H1 (cell line): Measurements from ENCODE around the gene TDRKH. TPM values are rescaled to one million over a fixed set of nuclear protein-coding genes. Genes with fewer than 3 reads are reported as not detected.

Experiments
- CTCF ChIA-PET: fragments of 300-600 bp; sonication (Branson Sonifier 250); formaldehyde crosslinking; loops from one replicate; lab custom pipeline; 2021; ENCODE audit not compliant: partially characterized antibody; lab: Charles Lee
- POLR2A ChIA-PET: fragments of 300-600 bp; sonication (Branson Sonifier 250); formaldehyde crosslinking; loops from one replicate; lab custom pipeline; 2021; ENCODE audit warnings: inconsistent platforms; ENCODE audit not compliant: partially characterized antibody; lab: Charles Lee
- DNase-seq, 2 experiments: peaks; one replicate each; pipeline versions ENCODE4 v3.0.0 to v3.0.0-alpha.2; 2010 to 2022; ENCODE audit warnings: low spot score in 2 of 2, low read depth in 1 of 2, mixed read lengths in 1 of 2
- FAIRE-seq: peaks from 2 replicates; lab custom pipeline; 2011; peaks lifted over from hg19 to GRCh38; lab: Jason Lieb, UNC
- H2AFZ ChIP-seq: 2 replicates; pipeline ENCODE4 v1.8.1; 2012; ENCODE audit warnings: low read length, inconsistent platforms
- H2AK5ac ChIP-seq: 2 replicates; pipeline ENCODE4 v1.6.1; 2013; ENCODE audit warnings: low read depth, low read length
- H2BK120ac ChIP-seq: replicated peaks from 2 replicates; pipeline ENCODE3; 2013; ENCODE audit warnings: low read depth, low read length, inconsistent platforms
- H2BK12ac ChIP-seq: 2 replicates; pipeline ENCODE4 v1.6.1; 2013; ENCODE audit warnings: low read depth, low read length
- H2BK15ac ChIP-seq: 2 replicates; pipeline ENCODE4 v1.6.1; 2013; ENCODE audit warnings: low read length
- H2BK20ac ChIP-seq: 2 replicates; pipeline ENCODE4 v1.6.1; 2013; ENCODE audit warnings: low read length
- H2BK5ac ChIP-seq: 2 replicates; pipeline ENCODE4 v1.6.1; 2013; ENCODE audit warnings: low read depth, low read length
- H3K14ac ChIP-seq: 2 replicates; pipeline ENCODE4 v1.6.1; 2013; ENCODE audit warnings: inconsistent platforms; ENCODE audit not compliant: insufficient read length
- H3K18ac ChIP-seq: 2 replicates; pipeline ENCODE4 v1.6.1; 2013; ENCODE audit warnings: low read length; ENCODE audit errors: extremely low read depth
- H3K23ac ChIP-seq: 2 replicates; pipeline ENCODE4 v1.6.1; 2013; ENCODE audit warnings: inconsistent platforms; ENCODE audit not compliant: insufficient read length
- H3K23me2 ChIP-seq: 2 replicates; pipeline ENCODE4 v1.6.1; 2013; ENCODE audit warnings: low read depth, low read length
- H3K27ac ChIP-seq: 2 replicates; pipeline ENCODE4 v1.6.1; 2011; ENCODE audit warnings: low read depth, low read length, inconsistent platforms
- H3K27me3 ChIP-seq, 4 experiments: replicated peaks in 1 of 4; 1 replicate in 1 of 4; 2 replicates in 3 of 4; pipeline versions ENCODE4 v1.6.1 to v1.8.1; 2011 to 2013; ENCODE audit warnings: low read length in 3 of 4, mild to moderate bottlenecking in 3 of 4, inconsistent platforms in 2 of 4, mixed read lengths in 2 of 4, moderate library complexity in 1 of 4; ENCODE audit not compliant: control insufficient read depth in 3 of 4, insufficient read depth in 3 of 4; ENCODE audit errors: extremely low read depth in 1 of 4
- H3K36me3 ChIP-seq, 4 experiments: 2 replicates each; pipeline versions ENCODE4 v1.6.1 to v1.8.1; 2011 to 2013; ENCODE audit warnings: mild to moderate bottlenecking in 4 of 4, low read length in 3 of 4, moderate library complexity in 2 of 4, control low read depth in 1 of 4, inconsistent platforms in 1 of 4; ENCODE audit not compliant: insufficient read depth in 4 of 4, control insufficient read depth in 2 of 4
- H3K4ac ChIP-seq: replicated peaks from 2 replicates; pipeline ENCODE3; 2013; ENCODE audit warnings: low read length, low read depth, mixed read lengths, inconsistent platforms; ENCODE audit not compliant: insufficient read length
- H3K4me1 ChIP-seq, 4 experiments: replicated peaks in 1 of 4; 1 replicate in 1 of 4; 2 replicates in 3 of 4; pipeline versions ENCODE4 v1.6.1 to v1.8.1; 2011 to 2013; ENCODE audit warnings: low read length in 3 of 4, inconsistent platforms in 2 of 4, mixed read lengths in 1 of 4; ENCODE audit not compliant: insufficient read depth in 4 of 4, control insufficient read depth in 3 of 4
- H3K4me2 ChIP-seq, 2 experiments: 2 replicates each; pipeline versions ENCODE4 v1.6.1 to v1.8.1; 2011 to 2013; ENCODE audit warnings: low read depth in 2 of 2, low read length in 2 of 2, control low read depth in 1 of 2, inconsistent platforms in 1 of 2, mild to moderate bottlenecking in 1 of 2; ENCODE audit not compliant: insufficient read depth in 1 of 2
- H3K4me3 ChIP-seq, 4 experiments: fragments of 200-600, 300-600 bp in 1 of 4; sonication (generic), shearing (Covaris generic), sonication (Bioruptor Twin) in 1 of 4; 2 replicates each; pipeline versions ENCODE4 v1.5.1 to v1.8.1; 2011 to 2016; ENCODE audit warnings: low read length in 4 of 4, low read depth in 3 of 4, control low read depth in 2 of 4, inconsistent platforms in 2 of 4, mild to moderate bottlenecking in 2 of 4, mixed read lengths in 1 of 4, moderate library complexity in 1 of 4; ENCODE audit not compliant: insufficient read depth in 2 of 4; ENCODE audit errors: extremely low read depth in 1 of 4
- H3K56ac ChIP-seq: replicated peaks from 2 replicates; pipeline ENCODE3; 2013; ENCODE audit warnings: low read depth, mild to moderate bottlenecking, mixed read lengths, low read length, inconsistent platforms; ENCODE audit not compliant: insufficient read length
- H3K79me1 ChIP-seq: 2 replicates; pipeline ENCODE4 v1.6.1; 2013; ENCODE audit warnings: low read depth, low read length, control low read depth
- H3K79me2 ChIP-seq, 2 experiments: 2 replicates each; pipeline versions ENCODE4 v1.6.1 to v1.8.1; 2012 to 2013; ENCODE audit warnings: low read length in 2 of 2, mild to moderate bottlenecking in 2 of 2, inconsistent platforms in 1 of 2; ENCODE audit not compliant: insufficient read depth in 2 of 2, control insufficient read depth in 1 of 2
- H3K9ac ChIP-seq, 4 experiments: replicated peaks in 1 of 4; 1 replicate in 1 of 4; 2 replicates in 3 of 4; pipeline versions ENCODE4 v1.6.1 to v1.8.1; 2011 to 2013; ENCODE audit warnings: low read depth in 3 of 4, low read length in 3 of 4, control low read depth in 2 of 4, mild to moderate bottlenecking in 2 of 4, moderate library complexity in 2 of 4, inconsistent platforms in 1 of 4; ENCODE audit errors: extremely low read depth in 1 of 4
- H3K9me3 ChIP-seq, 2 experiments: 2 replicates each; pipeline versions ENCODE4 v1.6.1 to v1.8.1; 2012 to 2013; ENCODE audit warnings: mild to moderate bottlenecking in 2 of 2, moderate library complexity in 2 of 2, control low read depth in 1 of 2, inconsistent platforms in 1 of 2, low read depth in 1 of 2, low read length in 1 of 2, mixed read lengths in 1 of 2; ENCODE audit not compliant: insufficient read depth in 2 of 2
- H4K20me1 ChIP-seq, 2 experiments: replicated peaks in 1 of 2; 2 replicates each; pipeline versions ENCODE3 to v1.8.1; 2011 to 2013; ENCODE audit warnings: inconsistent platforms in 2 of 2, low read length in 2 of 2, mild to moderate bottlenecking in 1 of 2; ENCODE audit not compliant: insufficient read depth in 2 of 2, control insufficient read depth in 1 of 2
- H4K5ac ChIP-seq: 2 replicates; pipeline ENCODE4 v1.6.1; 2013; ENCODE audit warnings: low read length, low read depth, mixed read lengths, inconsistent platforms; ENCODE audit not compliant: insufficient read length
- H4K8ac ChIP-seq: 2 replicates; pipeline ENCODE4 v1.8.0; 2013; ENCODE audit warnings: mild to moderate bottlenecking, moderate library complexity, low read length, inconsistent platforms; ENCODE audit not compliant: insufficient read depth; ENCODE audit errors: extremely low read depth
- H4K91ac ChIP-seq: replicated peaks from 2 replicates; pipeline ENCODE3; 2013; ENCODE audit warnings: low read length, mixed read lengths, inconsistent platforms; ENCODE audit not compliant: insufficient read length
- CBX8 ChIP-seq: fragments of 300-800, 300-1000 bp; sonication (generic); IDR thresholded peaks from 2 replicates; pipeline ENCODE4 v1.7.1; 2016; ENCODE audit warnings: low read depth, low read length, borderline replicate concordance
- CEBPB ChIP-seq: IDR thresholded peaks from 2 replicates; pipeline ENCODE4 v1.6.1; 2012; ENCODE audit warnings: low read depth, low read length
- TCF12 ChIP-seq: IDR thresholded peaks from 2 replicates; pipeline ENCODE4 v1.6.1; 2011; ENCODE audit warnings: low read depth, mild to moderate bottlenecking, low read length
- WGBS, 2 experiments: shearing (Covaris generic) in 1 of 2; methylation state at CpG; one replicate each; pipeline versions ENCODE4 v1.1.6 to v1.1.7; 2013 to 2015; ENCODE audit warnings: low lambda C conversion rate in 2 of 2, mixed read lengths in 2 of 2, inconsistent platforms in 1 of 2, low coverage in 1 of 2, missing lambda C conversion rate in 1 of 2; ENCODE audit not compliant: insufficient replicate concordance in 2 of 2, insufficient coverage in 1 of 2, insufficient read length in 1 of 2; ENCODE audit errors: extremely low coverage in 1 of 2, missing lambda C conversion rate in 1 of 2; 5-methylcytosine and 5-hydroxymethylcytosine counted together
- polyA plus RNA-seq, 7 experiments: library from polyadenylated mRNA; depleted of rRNA in 3 of 7; stranded (reverse) in 5 of 7; unstranded in 2 of 7; fragments of >200 nt in 5 of 7; fragments of 200-250 nt in 2 of 7; gene quantifications; 1 replicate in 5 of 7; 2 replicates in 1 of 7; 4 replicates in 1 of 7; pipeline versions ENCODE4 v1.2.1 to v1.2.3, GENCODE V29; 2011 to 2013; ENCODE audit warnings: missing spikeins in 2 of 7, mixed read lengths in 2 of 7
- total RNA-seq: library from RNA; stranded (reverse); fragmentation: NEBNext Ultra II Directional; extraction: Animal tissue kit (Norgen Biotek cat#: 25700); gene quantifications from 2 replicates; pipeline ENCODE4 v1.2.1, GENCODE V29; 2021

TDRKH gene
- total and polyA plus RNA-seq, 2 of the 8 experiments (the other 6 are each of a cell fraction or from before 2014, with no cell fraction given) = 9.9 to 26.1 TPM

- no peak overlapping the region for H3K14ac ChIP-seq
- no peak overlapping the region for H3K23ac ChIP-seq
- POLR2A ChIA-PET = interaction anchor here (0.6 to 2.3 kb wide), 6 partner anchors 11 to 103 kb away, joined by 3 to 7 read pairs (median 4); no protein-coding TSS in a partner anchor
- H2AFZ ChIP-seq = peak overlapping the region; percentile 35; the same call in 1 of the 2 replicates
- no peak overlapping the region for H3K18ac ChIP-seq
- no peak overlapping the region for H4K5ac ChIP-seq
- no peak overlapping the region for H3K9ac ChIP-seq
- FAIRE-seq = no peak
- TF ChIP-seq CEBPB (no peak), TCF12 (no peak), CBX8 (no peak)
- peaks cover 1 to 5% (median 4%) of the 10 kb centered on the region in 4 experiments; a peak in 3 of 7 replicates for H3K4me1 ChIP-seq
- no peak overlapping the region for H2BK15ac ChIP-seq
- no peak overlapping the region for H3K4me2 ChIP-seq
- H3K56ac ChIP-seq = no peak overlapping the region
- no peak overlapping the region for H2AK5ac ChIP-seq
- H3K27me3 ChIP-seq = no peaks in the 10 kb centered on the region
- no peak overlapping the region for H2BK12ac ChIP-seq
- DNase-seq = no peak
- H2BK120ac ChIP-seq = no peak overlapping the region
- no peak overlapping the region for H3K4me3 ChIP-seq
- H3K4ac ChIP-seq = no peak overlapping the region
- H3K79me2 ChIP-seq = no peaks in the 10 kb centered on the region
- no peak overlapping the region for H2BK5ac ChIP-seq
- CTCF ChIA-PET = interaction anchor here (1.0 to 1.3 kb wide), 2 partner anchors 10 to 26 kb away, joined by 4 to 5 read pairs; no protein-coding TSS in a partner anchor
- no peak overlapping the region for H4K8ac ChIP-seq
- H3K27ac ChIP-seq = peak overlapping the region; percentile 8; the same call in 1 of the 2 replicates
- no peaks in the 10 kb centered on the region for H3K9me3 ChIP-seq
- no peaks in the 10 kb centered on the region for H4K20me1 ChIP-seq
- H3K23me2 ChIP-seq = no peaks in the 10 kb centered on the region
- H3K79me1 ChIP-seq = no peaks in the 10 kb centered on the region
- WGBS, 2 experiments = 81% methylated on average over 8 of the region's 8 CpGs; no CpG with 5 or more reads in 1 of the 2 experiments
- H4K91ac ChIP-seq = no peak overlapping the region
- no peak overlapping the region for H2BK20ac ChIP-seq
- H3K36me3 ChIP-seq = no peaks in the 10 kb centered on the region
Observed at GRCh38 chr1:151809290-151809984, 19.1 kb upstream of the TDRKH start.
